ENCODE measurements around the gene SERINC2. TPM values are rescaled to one million over a fixed set of nuclear protein-coding genes. Genes with fewer than 3 reads are reported as not detected.

Gene SERINC2
- total RNA-seq, 1 donor, result 21.2 TPM

DNA sequence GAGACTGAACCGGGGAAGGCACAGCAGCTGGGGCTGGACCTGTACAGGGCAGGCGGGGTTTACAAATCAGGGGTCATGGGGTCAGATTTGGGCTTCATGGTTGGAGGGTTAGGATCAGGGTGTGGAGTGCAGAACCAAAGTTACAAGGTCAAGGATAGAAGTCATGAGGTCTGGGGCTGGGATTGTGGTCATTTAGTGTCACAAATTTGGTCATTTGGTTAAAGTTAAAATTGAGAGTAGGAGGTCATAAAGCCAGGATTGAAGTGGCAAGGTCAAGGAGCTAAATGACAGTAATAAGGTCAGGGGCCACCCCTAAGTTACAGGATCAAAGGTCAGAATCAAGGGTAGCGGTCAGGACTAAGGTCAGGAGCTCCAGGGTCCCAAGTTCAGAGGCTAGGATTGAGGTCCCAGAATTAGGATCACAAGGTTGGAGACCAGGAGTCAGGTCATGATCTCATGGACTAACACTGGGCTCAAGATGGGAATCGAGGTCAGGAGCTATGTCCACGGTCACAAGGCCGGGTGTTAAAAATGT is 20.4 kb downstream of the SERINC2 start:
- H3K4me3 ChIP-seq (ENCODE audit: low read depth, low read length), result no peak overlapping the region
- TF ChIP-seq, protein P1, sequence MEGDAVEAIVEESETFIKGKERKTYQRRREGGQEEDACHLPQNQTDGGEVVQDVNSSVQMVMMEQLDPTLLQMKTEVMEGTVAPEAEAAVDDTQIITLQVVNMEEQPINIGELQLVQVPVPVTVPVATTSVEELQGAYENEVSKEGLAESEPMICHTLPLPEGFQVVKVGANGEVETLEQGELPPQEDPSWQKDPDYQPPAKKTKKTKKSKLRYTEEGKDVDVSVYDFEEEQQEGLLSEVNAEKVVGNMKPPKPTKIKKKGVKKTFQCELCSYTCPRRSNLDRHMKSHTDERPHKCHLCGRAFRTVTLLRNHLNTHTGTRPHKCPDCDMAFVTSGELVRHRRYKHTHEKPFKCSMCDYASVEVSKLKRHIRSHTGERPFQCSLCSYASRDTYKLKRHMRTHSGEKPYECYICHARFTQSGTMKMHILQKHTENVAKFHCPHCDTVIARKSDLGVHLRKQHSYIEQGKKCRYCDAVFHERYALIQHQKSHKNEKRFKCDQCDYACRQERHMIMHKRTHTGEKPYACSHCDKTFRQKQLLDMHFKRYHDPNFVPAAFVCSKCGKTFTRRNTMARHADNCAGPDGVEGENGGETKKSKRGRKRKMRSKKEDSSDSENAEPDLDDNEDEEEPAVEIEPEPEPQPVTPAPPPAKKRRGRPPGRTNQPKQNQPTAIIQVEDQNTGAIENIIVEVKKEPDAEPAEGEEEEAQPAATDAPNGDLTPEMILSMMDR (IDR thresholded peaks at IDR 0.05; ENCODE audit: insufficient read depth, low read depth, low read length), result no peak
- no peak for DNase-seq (ENCODE audit: low read depth)

DNA sequence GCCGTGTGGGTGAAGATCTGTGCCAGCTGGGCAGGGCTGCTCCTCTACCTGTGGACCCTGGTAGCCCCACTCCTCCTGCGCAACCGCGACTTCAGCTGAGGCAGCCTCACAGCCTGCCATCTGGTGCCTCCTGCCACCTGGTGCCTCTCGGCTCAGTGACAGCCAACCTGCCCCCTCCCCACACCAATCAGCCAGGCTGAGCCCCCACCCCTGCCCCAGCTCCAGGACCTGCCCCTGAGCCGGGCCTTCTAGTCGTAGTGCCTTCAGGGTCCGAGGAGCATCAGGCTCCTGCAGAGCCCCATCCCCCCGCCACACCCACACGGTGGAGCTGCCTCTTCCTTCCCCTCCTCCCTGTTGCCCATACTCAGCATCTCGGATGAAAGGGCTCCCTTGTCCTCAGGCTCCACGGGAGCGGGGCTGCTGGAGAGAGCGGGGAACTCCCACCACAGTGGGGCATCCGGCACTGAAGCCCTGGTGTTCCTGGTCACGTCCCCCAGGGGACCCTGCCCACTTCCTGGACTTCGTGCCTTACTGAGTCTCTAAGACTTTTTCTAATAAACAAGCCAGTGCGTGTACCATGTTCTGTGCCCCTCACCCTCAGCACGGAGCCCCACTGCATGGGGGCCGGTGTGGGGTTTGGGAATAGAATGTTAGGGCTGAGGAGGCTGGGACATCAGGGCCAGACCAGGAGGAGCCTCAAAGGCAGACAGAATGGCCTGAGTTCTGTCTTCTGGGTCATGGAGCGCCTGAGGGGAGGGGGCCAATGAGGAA is 21.3 kb downstream of the SERINC2 start:
- TF ChIP-seq, protein P1 (IDR thresholded peaks at IDR 0.05; ENCODE audit: insufficient read depth, low read depth, low read length), result no peak
- DNase-seq (ENCODE audit: low read depth), result no peak
- H3K4me3 ChIP-seq (ENCODE audit: low read depth, low read length), result no peak overlapping the region

DNA sequence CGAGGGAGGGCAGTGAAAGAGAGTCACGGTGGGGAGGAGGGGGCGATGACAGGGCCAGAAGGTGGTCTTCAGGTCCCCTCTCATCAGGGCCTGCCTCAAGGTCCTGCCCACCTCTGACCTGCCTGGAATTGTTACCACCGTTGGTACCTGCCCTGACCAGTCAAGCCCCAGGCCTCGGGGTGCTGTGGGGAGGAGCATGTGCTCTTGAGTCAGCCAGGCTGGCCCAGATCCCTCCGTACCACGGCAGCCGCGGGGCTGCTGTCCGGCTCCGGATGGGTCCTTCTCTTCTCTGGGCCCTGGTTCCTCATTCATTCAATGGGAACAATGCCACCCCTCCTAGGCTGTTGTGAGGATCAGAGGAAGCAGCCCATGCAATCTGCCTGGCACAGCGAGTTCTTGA is 22.0 kb downstream of the SERINC2 start:
- DNase-seq (ENCODE audit: low read depth), result no peak
- H3K4me3 ChIP-seq (ENCODE audit: low read depth, low read length), result no peak overlapping the region
- TF ChIP-seq, protein P1 (IDR thresholded peaks at IDR 0.05; ENCODE audit: insufficient read depth, low read depth, low read length), result no peak

DNA sequence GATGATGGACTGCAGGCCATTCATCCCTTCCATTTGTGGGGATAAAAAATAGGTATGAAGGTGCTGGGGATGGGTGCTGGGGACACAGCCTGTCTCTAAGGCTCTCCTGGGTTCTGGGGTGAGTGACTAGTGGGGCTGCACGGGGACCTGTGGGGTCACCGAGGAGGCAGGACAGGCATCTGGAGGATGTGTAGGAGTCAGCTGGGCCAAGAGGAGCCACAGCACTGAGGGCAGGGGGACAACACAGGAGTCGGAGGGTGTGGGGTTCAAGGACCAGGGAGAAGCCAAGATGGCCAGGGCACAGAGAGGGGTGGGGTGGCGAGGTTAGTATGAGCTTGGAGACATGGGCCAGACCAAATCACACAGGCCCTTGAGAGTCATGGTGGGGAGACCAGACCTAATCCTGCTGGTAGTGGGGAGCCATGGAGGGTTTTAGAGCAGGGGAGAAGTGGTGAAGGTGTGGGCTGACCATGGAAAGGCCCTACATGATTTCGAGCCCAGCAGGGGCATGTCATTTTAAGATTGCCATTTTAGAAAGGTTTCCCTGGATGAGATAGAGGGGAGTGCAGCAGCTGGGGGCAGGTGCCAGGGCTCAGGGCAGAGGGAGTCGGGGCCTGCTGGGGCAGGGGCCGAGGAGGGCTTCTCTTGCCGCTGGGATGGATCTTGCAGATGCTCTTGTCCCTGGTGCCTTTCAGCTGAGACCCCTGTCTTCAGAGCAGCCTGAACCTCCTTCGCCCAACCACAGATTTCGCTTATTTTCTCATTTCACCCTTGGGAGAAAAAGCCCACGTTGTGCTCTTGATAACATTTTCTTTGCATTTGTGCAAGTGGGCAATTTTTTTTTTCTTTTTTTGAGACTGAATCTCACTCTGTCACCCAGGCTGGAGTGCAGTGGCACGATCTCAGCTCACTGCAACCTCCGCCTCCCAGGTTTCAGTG is 22.7 kb downstream of the SERINC2 start:
- DNase-seq (ENCODE audit: low read depth), result no peak
- TF ChIP-seq, protein P1 (IDR thresholded peaks at IDR 0.05; ENCODE audit: insufficient read depth, low read depth, low read length), result no peak

DNA sequence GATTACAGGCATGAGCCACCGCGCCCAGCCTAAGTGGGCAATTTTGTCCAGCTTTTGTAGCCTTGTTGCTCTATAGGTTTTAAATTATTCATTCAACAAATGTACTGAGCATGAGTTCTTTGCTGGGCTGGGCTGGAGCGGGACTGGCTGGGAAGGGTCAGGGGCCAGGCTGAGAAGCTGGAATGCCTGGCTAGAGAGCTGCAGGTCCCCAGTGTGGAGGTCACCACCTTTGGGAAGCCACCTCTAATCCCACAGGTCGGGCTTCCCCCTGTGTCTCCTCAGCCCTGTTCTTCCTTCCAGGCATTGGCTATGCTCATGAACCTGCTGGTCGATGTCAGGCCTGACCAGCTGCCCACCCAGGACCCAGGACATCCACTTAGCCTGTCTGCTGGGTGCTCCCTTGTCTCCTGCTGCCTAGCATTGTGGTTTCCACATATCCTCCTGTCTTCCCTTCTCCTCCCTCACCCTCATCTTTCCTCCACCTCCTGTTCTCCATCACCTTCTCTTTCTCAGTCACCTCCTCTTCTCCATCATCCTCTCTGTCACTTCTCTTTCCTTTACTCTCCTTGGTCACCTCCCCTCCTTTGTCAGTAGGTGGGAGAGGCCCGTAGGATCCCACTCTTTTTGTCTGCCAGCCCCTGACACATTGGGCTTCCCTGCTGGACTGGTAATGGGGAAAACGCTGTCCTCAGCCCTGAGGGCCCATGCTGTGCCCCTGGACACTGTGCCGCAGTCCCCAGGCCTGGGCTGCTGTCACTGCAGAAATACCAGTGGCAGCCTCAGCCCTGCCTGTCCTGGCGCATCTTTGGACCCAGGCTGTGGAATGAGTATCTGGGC is 23.8 kb downstream of the SERINC2 start:
- TF ChIP-seq, protein P1 (IDR thresholded peaks at IDR 0.05; ENCODE audit: insufficient read depth, low read depth, low read length), result no peak
- DNase-seq (ENCODE audit: low read depth), result no peak
- H3K4me3 ChIP-seq (ENCODE audit: low read depth, low read length), result no peak overlapping the region

More for the DNA sequence above, 22.7 kb downstream of the SERINC2 start:
- H3K4me3 ChIP-seq (ENCODE audit: low read depth, low read length), result no peak overlapping the region

DNA sequence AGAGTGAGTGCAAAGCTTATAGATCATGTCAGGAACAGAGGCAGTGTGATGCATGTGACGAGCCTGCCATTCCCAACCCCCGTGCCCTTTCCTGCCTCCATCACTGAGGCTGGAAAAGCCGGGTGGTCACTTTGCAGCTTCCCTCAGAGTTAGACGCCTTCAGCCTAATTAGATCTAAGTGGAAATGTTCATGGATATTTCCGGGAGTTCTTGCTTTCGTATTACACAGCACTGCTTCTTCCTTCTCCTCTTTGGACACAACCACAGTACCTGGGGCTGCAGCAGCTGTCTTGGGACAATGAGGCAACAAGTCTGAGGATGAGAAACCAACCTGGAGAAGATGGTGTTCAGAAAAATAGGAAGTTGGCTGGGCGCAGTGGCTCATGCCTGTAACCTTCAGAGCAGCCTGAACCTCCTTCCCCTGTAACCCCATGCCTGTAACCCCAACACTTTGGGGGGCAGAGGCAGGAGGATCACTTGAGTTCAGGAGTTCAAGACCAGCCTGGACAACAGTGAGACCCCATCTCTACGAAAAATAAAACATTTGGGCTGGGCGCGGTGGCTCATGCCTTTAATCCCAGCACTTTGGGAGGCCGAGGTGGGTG is 24.5 kb downstream of the SERINC2 start:
- TF ChIP-seq, protein P1 (IDR thresholded peaks at IDR 0.05; ENCODE audit: insufficient read depth, low read depth, low read length), result no peak
- no peak for DNase-seq (ENCODE audit: low read depth)
- no peak overlapping the region for H3K4me3 ChIP-seq (ENCODE audit: low read depth, low read length)
